ENCODE measurements around the gene DEAF1. TPM values are rescaled to one million over a fixed set of nuclear protein-coding genes. Genes with fewer than 3 reads are reported as not detected.

The DEAF1 gene
- total RNA-seq, 2 donors from 2014 or later, result 44.1 to 51.9 TPM

DNA sequence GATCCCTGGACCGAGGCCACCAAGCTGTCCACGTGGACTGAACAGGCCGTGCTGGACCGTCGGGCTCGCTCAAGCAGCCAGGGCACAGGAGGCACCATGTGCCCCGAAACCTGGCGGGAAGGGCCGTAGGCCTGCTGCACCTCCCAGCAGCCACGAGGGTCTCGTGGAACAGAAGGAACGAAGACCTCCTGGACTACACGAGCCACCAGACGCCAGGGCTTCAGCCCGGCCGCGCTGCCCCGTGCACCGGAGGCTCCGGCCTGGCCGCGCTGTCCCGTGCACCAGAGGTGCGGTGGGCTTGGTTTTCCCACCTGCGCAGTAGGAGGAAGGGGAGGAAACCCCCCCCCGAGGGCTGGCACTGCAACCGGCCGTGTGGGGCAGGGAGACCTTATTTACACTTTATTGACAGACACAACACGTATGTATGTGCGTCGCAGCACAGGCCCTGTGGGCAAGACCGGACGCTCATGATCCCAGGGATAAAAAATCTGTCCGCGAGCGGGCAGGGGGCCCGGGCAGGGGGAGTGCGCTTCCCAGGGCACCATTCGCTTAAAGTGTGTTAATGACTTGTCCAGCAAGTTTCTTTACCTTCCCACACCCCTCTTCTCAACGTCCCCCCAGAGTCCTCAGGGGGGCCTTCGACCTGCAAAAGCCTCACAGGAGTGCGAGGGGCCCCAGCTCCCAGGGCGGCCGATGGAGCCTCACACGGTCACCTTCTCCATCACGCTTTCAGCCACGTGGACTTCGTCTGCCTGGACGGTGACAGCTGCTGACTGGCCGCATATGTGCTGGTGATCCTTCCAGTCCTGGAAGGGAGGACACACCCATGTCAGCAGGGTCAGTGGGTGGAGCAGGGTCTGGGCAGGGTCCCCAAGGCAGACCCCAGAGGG lies 50.9 kb downstream of the DEAF1 start:
- Histone ChIP-seq H3K9me3 (ENCODE audit: control insufficient read depth, low read length) (no peaks in the 10 kb centered on the region), H3K27ac (ENCODE audit: low read depth, low read length) (no peak overlapping the region), H3K27me3 (ENCODE audit: control insufficient read depth, insufficient read depth, low read length, poor library complexity, severe bottlenecking) (peaks cover 14% of the 10 kb centered on the region), H3K9ac (ENCODE audit: extremely low read depth, low read length, poor library complexity, severe bottlenecking) (no peak overlapping the region), H3K36me3 (ENCODE audit: control insufficient read depth, insufficient read depth, low read length) (no peaks in the 10 kb centered on the region), H3K4me1 (ENCODE audit: control insufficient read depth, insufficient read depth, low read length) (no peaks in the 10 kb centered on the region), H3K4me3 (ENCODE audit: low read length) (no peak overlapping the region)
- Mint-ChIP-seq H3K9me3 (no peaks in the 10 kb centered on the region), H3K36me3 (ENCODE audit: low read depth) (peaks cover 24% of the 10 kb centered on the region), H3K4me1 (no peaks in the 10 kb centered on the region), H3K27ac (no peak overlapping the region), H3K27me3 (ENCODE audit: insufficient read depth) (peaks cover 14% of the 10 kb centered on the region), H3K4me3 (no peak overlapping the region)
- TF ChIP-seq, protein P1, sequence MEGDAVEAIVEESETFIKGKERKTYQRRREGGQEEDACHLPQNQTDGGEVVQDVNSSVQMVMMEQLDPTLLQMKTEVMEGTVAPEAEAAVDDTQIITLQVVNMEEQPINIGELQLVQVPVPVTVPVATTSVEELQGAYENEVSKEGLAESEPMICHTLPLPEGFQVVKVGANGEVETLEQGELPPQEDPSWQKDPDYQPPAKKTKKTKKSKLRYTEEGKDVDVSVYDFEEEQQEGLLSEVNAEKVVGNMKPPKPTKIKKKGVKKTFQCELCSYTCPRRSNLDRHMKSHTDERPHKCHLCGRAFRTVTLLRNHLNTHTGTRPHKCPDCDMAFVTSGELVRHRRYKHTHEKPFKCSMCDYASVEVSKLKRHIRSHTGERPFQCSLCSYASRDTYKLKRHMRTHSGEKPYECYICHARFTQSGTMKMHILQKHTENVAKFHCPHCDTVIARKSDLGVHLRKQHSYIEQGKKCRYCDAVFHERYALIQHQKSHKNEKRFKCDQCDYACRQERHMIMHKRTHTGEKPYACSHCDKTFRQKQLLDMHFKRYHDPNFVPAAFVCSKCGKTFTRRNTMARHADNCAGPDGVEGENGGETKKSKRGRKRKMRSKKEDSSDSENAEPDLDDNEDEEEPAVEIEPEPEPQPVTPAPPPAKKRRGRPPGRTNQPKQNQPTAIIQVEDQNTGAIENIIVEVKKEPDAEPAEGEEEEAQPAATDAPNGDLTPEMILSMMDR (conservative IDR thresholded peaks at IDR 0.05), result no peak
- 93 to 98% methylated on average over 30 to 50 of the region's 50 CpGs for WGBS, 2 experiments (ENCODE audit: insufficient coverage in 1 of 2, insufficient read length in 1 of 2)
- DNase-seq, result no peak

DNA sequence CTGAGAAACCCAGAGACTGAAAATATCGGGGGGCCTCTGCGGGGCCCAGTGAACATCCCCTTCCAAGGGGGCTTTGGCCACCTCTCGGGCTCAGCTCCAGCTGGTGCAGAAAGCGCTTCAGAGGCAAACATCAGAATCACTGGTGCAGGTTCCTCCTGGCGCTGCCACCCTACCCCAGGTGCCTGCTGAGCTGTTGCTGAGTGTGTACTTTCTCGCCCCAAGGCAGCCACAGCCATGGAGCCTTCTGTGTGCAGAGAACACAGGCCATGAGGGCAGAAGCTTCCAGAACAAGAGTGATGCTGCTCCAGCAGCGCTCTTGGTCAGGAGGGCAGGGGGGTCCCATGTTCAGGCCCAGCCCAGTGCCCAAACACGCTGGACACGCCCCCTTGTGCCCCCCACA lies 51.7 kb downstream of the DEAF1 start:
- Mint-ChIP-seq H3K27me3 (ENCODE audit: insufficient read depth) (peaks cover 22% of the 10 kb centered on the region), H3K9me3 (no peaks in the 10 kb centered on the region), H3K4me3 (no peak overlapping the region), H3K4me1 (peaks cover 6% of the 10 kb centered on the region), H3K36me3 (ENCODE audit: low read depth) (peaks cover 19% of the 10 kb centered on the region), H3K27ac (no peak overlapping the region)
- Histone ChIP-seq H3K9me3 (ENCODE audit: control insufficient read depth, low read length) (no peaks in the 10 kb centered on the region), H3K9ac (ENCODE audit: extremely low read depth, low read length, poor library complexity, severe bottlenecking) (no peak overlapping the region), H3K27me3 (ENCODE audit: control insufficient read depth, insufficient read depth, low read length, poor library complexity, severe bottlenecking) (peaks cover 21% of the 10 kb centered on the region), H3K36me3 (ENCODE audit: control insufficient read depth, insufficient read depth, low read length) (no peaks in the 10 kb centered on the region), H3K4me3 (ENCODE audit: low read length) (no peak overlapping the region), H3K27ac (ENCODE audit: low read depth, low read length) (no peak overlapping the region), H3K4me1 (ENCODE audit: control insufficient read depth, insufficient read depth, low read length) (peaks cover 3% of the 10 kb centered on the region)
- WGBS, 2 experiments (ENCODE audit: insufficient coverage in 1 of 2, insufficient read length in 1 of 2), result 93 to 94% methylated on average over 7 to 9 of the region's 9 CpGs
- DNase-seq, result no peak
- TF ChIP-seq, protein P1 (conservative IDR thresholded peaks at IDR 0.05), result no peak

DNA sequence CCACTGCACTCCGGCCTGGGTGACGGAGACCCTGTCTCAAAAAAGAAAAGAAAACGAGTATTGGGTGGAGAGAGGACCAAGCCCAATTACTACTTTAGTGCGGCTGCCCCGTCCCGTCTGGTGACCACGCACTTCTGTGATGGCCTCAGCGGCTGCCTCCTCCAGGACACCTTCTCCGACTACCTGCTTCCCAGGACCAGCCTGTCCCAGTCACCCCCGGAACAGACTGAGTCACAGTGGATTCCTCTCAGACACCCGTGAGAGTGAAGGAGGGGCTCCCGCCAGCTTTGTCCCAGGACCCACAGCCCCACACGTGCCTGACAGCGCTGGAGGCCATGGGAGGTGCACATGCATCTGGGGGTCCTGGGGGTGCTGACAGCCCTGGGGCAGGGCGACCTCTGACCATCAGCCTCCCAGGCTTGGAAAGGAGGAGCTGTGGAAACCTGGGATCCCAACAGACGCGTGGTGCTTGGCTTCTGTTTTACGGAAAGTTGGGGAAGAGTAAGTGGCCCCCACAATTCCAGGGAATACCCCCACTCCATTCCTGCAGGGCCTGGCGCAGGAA lies 53.1 kb downstream of the DEAF1 start:
- H3K9me3 ChIP-seq (ENCODE audit: control insufficient read depth, low read length), result no peaks in the 10 kb centered on the region
- H3K4me1 ChIP-seq (ENCODE audit: control insufficient read depth, insufficient read depth, low read length), result peaks cover 3% of the 10 kb centered on the region
- no peak overlapping the region for H3K9ac ChIP-seq (ENCODE audit: extremely low read depth, low read length, poor library complexity, severe bottlenecking)
- no peaks in the 10 kb centered on the region for H3K9me3 Mint-ChIP-seq
- no peak overlapping the region for H3K27ac ChIP-seq (ENCODE audit: low read depth, low read length)
- WGBS, 2 experiments (ENCODE audit: insufficient coverage in 1 of 2, insufficient read length in 1 of 2), result 94 to 98% methylated on average over 9 to 19 of the region's 19 CpGs
- no peak for DNase-seq
- TF ChIP-seq, protein P1 (conservative IDR thresholded peaks at IDR 0.05), result no peak
- peaks cover 9% of the 10 kb centered on the region for H3K4me1 Mint-ChIP-seq
- H3K36me3 ChIP-seq (ENCODE audit: control insufficient read depth, insufficient read depth, low read length), result no peaks in the 10 kb centered on the region
- H3K27ac Mint-ChIP-seq, result no peak overlapping the region
- no peak overlapping the region for H3K4me3 ChIP-seq (ENCODE audit: low read length)
- peaks cover 12% of the 10 kb centered on the region for H3K36me3 Mint-ChIP-seq (ENCODE audit: low read depth)
- peaks cover 36% of the 10 kb centered on the region for H3K27me3 ChIP-seq (ENCODE audit: control insufficient read depth, insufficient read depth, low read length, poor library complexity, severe bottlenecking)
- no peak overlapping the region for H3K4me3 Mint-ChIP-seq
- peaks cover 34% of the 10 kb centered on the region for H3K27me3 Mint-ChIP-seq (ENCODE audit: insufficient read depth)

Measured in endodermal cell (in vitro differentiated cells).